Endothelial cell of umbilical vein (primary cell): Measurements from ENCODE around the gene GAS5. TPM values are rescaled to one million over a fixed set of nuclear protein-coding genes. Genes with fewer than 3 reads are reported as not detected.

ENCODE experiments used
- BruUV-seq: library from RNA; stranded (reverse); fragments of 400-500 nt; replicated peaks from 2 replicates; lab custom pipeline; 2021; lab: Mats Ljungman, UMichigan
- CTCF ChIA-PET: fragments of 300-600, 350-600 bp; sonication (Branson Sonifier 250); formaldehyde crosslinking; loops from one replicate; lab custom pipeline; 2021; ENCODE audit warnings: antibody characterized with exemption, inconsistent platforms; lab: Charles Lee
- POLR2A ChIA-PET: fragments of 300-600, 350-600 bp; sonication (Branson Sonifier 250); formaldehyde crosslinking; loops from one replicate; lab custom pipeline; 2021; ENCODE audit warnings: antibody characterized with exemption, inconsistent platforms; lab: Charles Lee
- DNase-seq: peaks from one replicate; pipeline ENCODE4 v3.0.0-alpha.2; 2011; ENCODE audit warnings: low read depth, low spot score
- FAIRE-seq: peaks from 2 replicates; lab custom pipeline; 2011; peaks lifted over from hg19 to GRCh38; lab: Jason Lieb, UNC
- H2AFZ ChIP-seq: 2 replicates; pipeline ENCODE4 v1.6.0; 2012; ENCODE audit warnings: low read depth, low read length, control low read depth, inconsistent platforms
- H3K27ac ChIP-seq: 2 replicates; pipeline ENCODE4 v1.5.1; 2011; ENCODE audit warnings: low read depth, mild to moderate bottlenecking, control low read depth, low read length, moderate library complexity; ENCODE audit not compliant: insufficient read depth
- H3K27me3 ChIP-seq, 2 experiments: 2 replicates each; pipeline versions ENCODE4 v1.6.0 to v1.6.1; 2011; ENCODE audit warnings: low read length in 2 of 2, mixed read lengths in 1 of 2; ENCODE audit not compliant: control insufficient read depth in 2 of 2, insufficient read depth in 2 of 2
- H3K36me3 ChIP-seq, 2 experiments: 2 replicates in 1 of 2; 3 replicates in 1 of 2; pipeline ENCODE4 v1.5.1; 2011; ENCODE audit warnings: low read length in 2 of 2, mild to moderate bottlenecking in 1 of 2, moderate library complexity in 1 of 2; ENCODE audit not compliant: control insufficient read depth in 2 of 2, insufficient read depth in 2 of 2; ENCODE audit errors: extremely low read depth in 1 of 2
- H3K4me1 ChIP-seq: 3 replicates; pipeline ENCODE4 v1.5.1; 2011; ENCODE audit warnings: mild to moderate bottlenecking, low read length; ENCODE audit not compliant: control insufficient read depth, insufficient read depth; ENCODE audit errors: extremely low read depth
- H3K4me2 ChIP-seq: 2 replicates; pipeline ENCODE4 v1.6.1; 2011; ENCODE audit warnings: low read length, control low read depth, mixed read lengths; ENCODE audit not compliant: insufficient read depth
- H3K4me3 ChIP-seq, 3 experiments: fragments of 200-600 bp in 1 of 3; sonication (generic), shearing (Covaris generic) in 1 of 3; replicated peaks in 1 of 3; 2 replicates each; pipeline ENCODE4 v1.5.1; 2011 to 2016; ENCODE audit warnings: control low read depth in 3 of 3, low read length in 3 of 3, mild to moderate bottlenecking in 2 of 3, inconsistent platforms in 1 of 3, low read depth in 1 of 3, moderate library complexity in 1 of 3; ENCODE audit not compliant: insufficient read depth in 1 of 3
- H3K79me2 ChIP-seq: 2 replicates; pipeline ENCODE4 v1.6.0; 2012; ENCODE audit warnings: low read length, inconsistent platforms; ENCODE audit not compliant: control insufficient read depth, insufficient read depth
- H3K9ac ChIP-seq: replicated peaks from 2 replicates; pipeline ENCODE3; 2011; ENCODE audit warnings: low read length, control low read depth; ENCODE audit not compliant: insufficient read depth; ENCODE audit errors: extremely low read depth
- H3K9me1 ChIP-seq: replicated peaks from 3 replicates; pipeline ENCODE4 v1.6.0; 2011; ENCODE audit warnings: mild to moderate bottlenecking, low read length; ENCODE audit not compliant: control insufficient read depth, insufficient read depth; ENCODE audit errors: extremely low read depth
- H3K9me3 ChIP-seq: replicated peaks from 2 replicates; pipeline ENCODE4 v1.5.1; 2012; ENCODE audit warnings: low read length, inconsistent platforms; ENCODE audit not compliant: control insufficient read depth, insufficient read depth
- H4K20me1 ChIP-seq: replicated peaks from 2 replicates; pipeline ENCODE3; 2011; ENCODE audit warnings: mild to moderate bottlenecking, low read length; ENCODE audit not compliant: control insufficient read depth, insufficient read depth; ENCODE audit errors: extremely low read depth
- EZH2 ChIP-seq: IDR thresholded peaks from 2 replicates; pipeline ENCODE4 v1.6.1; 2012; ENCODE audit warnings: borderline replicate concordance, low read depth, mild to moderate bottlenecking, moderate library complexity, low read length, inconsistent platforms; ENCODE audit not compliant: severe bottlenecking
- FOS ChIP-seq: IDR thresholded peaks from 2 replicates; pipeline ENCODE4 v1.6.1; 2011; ENCODE audit warnings: mild to moderate bottlenecking, low read length, moderate library complexity, borderline replicate concordance; ENCODE audit not compliant: insufficient read depth
- JUN ChIP-seq: IDR thresholded peaks from 2 replicates; pipeline ENCODE4 v1.6.1; 2011; ENCODE audit warnings: borderline replicate concordance, low read depth; ENCODE audit not compliant: insufficient read length, insufficient read depth
- MYC ChIP-seq: IDR thresholded peaks from one replicate; pipeline ENCODE4 v1.6.1; 2011; ENCODE audit warnings: mild to moderate bottlenecking, low read depth, low read length
- POLR2A ChIP-seq: IDR thresholded peaks from 2 replicates; pipeline ENCODE4 v1.6.1; 2012; ENCODE audit warnings: low read depth, mild to moderate bottlenecking, control low read depth, low read length
- POLR2AphosphoS5 ChIP-seq: IDR thresholded peaks from 2 replicates; pipeline ENCODE4 v1.6.1; 2012; ENCODE audit warnings: low read depth, mild to moderate bottlenecking, control low read depth, low read length, moderate library complexity; ENCODE audit not compliant: insufficient read depth
- dilution Hi-C: fragments of 300-500 bp; cut with MboI; formaldehyde crosslinking; loops from one replicate; pipeline ENCODE4 v1.15.0; 2019; ENCODE audit warnings: low sequenced_read_pairs; ENCODE audit not compliant: extremely low pct_ligation_motif_present
- intact Hi-C: fragments of 100-400 bp; cut with micrococcal nuclease; formaldehyde crosslinking; loops from one replicate; pipeline ENCODE4 v1.10.0; 2022
- polyA plus RNA-seq, 4 experiments: library from polyadenylated mRNA; depleted of rRNA in 3 of 4; stranded (reverse) in 3 of 4; unstranded in 1 of 4; fragments of >200 nt; gene quantifications; 2 replicates each; pipeline versions ENCODE4 v1.2.1 to v1.2.3, GENCODE V29; 2011 to 2012; ENCODE audit warnings: missing spikeins in 1 of 4
- total RNA-seq: library from RNA; stranded (reverse); gene quantifications from 2 replicates; pipeline ENCODE4 v1.2.3, GENCODE V29; 2021
- TF ChIP-seq, protein P1 (sequence below): IDR thresholded peaks from 2 replicates; pipeline ENCODE4 v1.6.1; 2011; ENCODE audit not compliant: insufficient read depth, insufficient read length
- TF ChIP-seq, protein P2 (sequence below), 2 donors: IDR thresholded peaks; 1 replicate in 1 of 2; 2 replicates in 1 of 2; pipeline ENCODE4 v1.5.1; 2011; ENCODE audit warnings: low read length in 2 of 2, mild to moderate bottlenecking in 2 of 2, moderate library complexity in 2 of 2, control low read depth in 1 of 2, inconsistent platforms in 1 of 2, low read depth in 1 of 2; ENCODE audit not compliant: insufficient read depth in 1 of 2; ENCODE audit errors: extremely low read depth in 1 of 2

Gene GAS5
- total and polyA plus RNA-seq, 2 donors (not counting 3 experiments of a cell fraction or from before 2014, with no cell fraction given) = 343 to 492 TPM

DNA sequence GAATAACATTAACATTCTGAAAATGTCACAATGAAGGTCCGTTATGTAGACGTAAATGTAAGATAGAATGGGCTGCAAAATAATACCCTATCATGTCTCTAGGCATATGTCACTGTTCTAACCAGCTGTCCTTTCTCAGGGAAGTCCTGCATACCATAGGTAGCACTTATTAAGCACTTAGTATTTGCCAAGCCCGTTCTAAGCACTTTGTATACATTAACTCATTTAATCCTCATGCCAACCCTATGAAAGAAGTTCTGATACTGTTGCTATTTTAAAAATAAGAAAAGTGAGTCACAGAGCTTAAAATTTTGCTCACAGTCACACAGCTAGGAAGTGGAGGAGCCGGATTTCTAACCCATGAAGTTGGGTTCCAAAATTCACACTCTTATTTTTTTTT, 15.7 kb downstream of the GAS5 start:
- H3K27me3 ChIP-seq = no peaks in the 10 kb centered on the region
- H3K36me3 ChIP-seq = peaks cover 0 to 4% of the 10 kb centered on the region in 2 experiments
- no TSS peak for BruUV-seq
- H2AFZ ChIP-seq = no peak overlapping the region
- no peaks in the 10 kb centered on the region for H3K79me2 ChIP-seq
- TF ChIP-seq EZH2 (no peak), MYC (no peak), POLR2AphosphoS5 (no peak)
- TF ChIP-seq, protein P1, sequence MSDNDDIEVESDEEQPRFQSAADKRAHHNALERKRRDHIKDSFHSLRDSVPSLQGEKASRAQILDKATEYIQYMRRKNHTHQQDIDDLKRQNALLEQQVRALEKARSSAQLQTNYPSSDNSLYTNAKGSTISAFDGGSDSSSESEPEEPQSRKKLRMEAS = no peak
- H3K4me2 ChIP-seq = no peak overlapping the region
- dilution Hi-C loops = no loop called here
- no peak overlapping the region for H3K4me3 ChIP-seq
- POLR2A ChIA-PET = interaction anchor here (1.2 kb wide), 2 partner anchors 13 to 16 kb away, joined by 3 to 4 read pairs; partner anchors contain the start of gene ZBTB37
- intact Hi-C loops = no loop called here
- FAIRE-seq = no peak
- no peak overlapping the region for H3K27ac ChIP-seq
- H3K9ac ChIP-seq = no peak overlapping the region
- CTCF ChIA-PET = interaction anchor here (1.0 to 1.4 kb wide), 2 partner anchors 8 to 422 kb away, joined by 3 to 5 read pairs; no protein-coding TSS in a partner anchor
- H4K20me1 ChIP-seq = no peaks in the 10 kb centered on the region
- DNase-seq = no peak
- no peaks in the 10 kb centered on the region for H3K9me3 ChIP-seq
- no peaks in the 10 kb centered on the region for H3K9me1 ChIP-seq
- peaks cover 15% of the 10 kb centered on the region for H3K4me1 ChIP-seq

DNA sequence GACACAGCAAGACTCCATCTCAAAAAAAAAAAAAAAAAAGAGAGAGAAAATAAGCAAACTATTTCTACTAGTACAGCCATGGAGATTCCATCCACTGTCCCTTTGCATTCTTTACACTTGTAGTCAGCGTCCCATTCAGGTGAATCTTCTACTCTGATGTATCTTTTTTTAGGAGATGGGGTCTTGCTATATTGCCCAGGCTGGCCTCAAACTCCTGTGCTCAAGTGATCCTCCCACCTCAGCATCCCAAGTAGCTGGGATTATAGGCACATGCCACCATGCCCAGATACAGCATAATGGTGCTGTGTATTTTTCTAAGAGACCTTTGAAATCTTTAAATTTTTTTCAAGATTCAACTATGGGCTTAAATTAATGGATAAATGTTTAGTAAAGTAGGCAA, 35.0 kb downstream of the GAS5 start:
- ChIA-PET CTCF (no interaction called here), POLR2A (no interaction called here)
- H3K27ac ChIP-seq = no peak overlapping the region
- no TSS peak for BruUV-seq
- H3K4me3 ChIP-seq = no peak overlapping the region
- H3K27me3 ChIP-seq = no peaks in the 10 kb centered on the region
- H3K9ac ChIP-seq = no peak overlapping the region
- H2AFZ ChIP-seq = no peak overlapping the region
- intact Hi-C loops (no loop called here), dilution Hi-C loops (no loop called here)
- H3K9me3 ChIP-seq = no peaks in the 10 kb centered on the region
- H3K9me1 ChIP-seq = no peaks in the 10 kb centered on the region
- TF ChIP-seq MYC (no peak), JUN (no peak), EZH2 (no peak), POLR2A (no peak), POLR2AphosphoS5 (no peak), FOS (no peak)
- TF ChIP-seq, protein P2, sequence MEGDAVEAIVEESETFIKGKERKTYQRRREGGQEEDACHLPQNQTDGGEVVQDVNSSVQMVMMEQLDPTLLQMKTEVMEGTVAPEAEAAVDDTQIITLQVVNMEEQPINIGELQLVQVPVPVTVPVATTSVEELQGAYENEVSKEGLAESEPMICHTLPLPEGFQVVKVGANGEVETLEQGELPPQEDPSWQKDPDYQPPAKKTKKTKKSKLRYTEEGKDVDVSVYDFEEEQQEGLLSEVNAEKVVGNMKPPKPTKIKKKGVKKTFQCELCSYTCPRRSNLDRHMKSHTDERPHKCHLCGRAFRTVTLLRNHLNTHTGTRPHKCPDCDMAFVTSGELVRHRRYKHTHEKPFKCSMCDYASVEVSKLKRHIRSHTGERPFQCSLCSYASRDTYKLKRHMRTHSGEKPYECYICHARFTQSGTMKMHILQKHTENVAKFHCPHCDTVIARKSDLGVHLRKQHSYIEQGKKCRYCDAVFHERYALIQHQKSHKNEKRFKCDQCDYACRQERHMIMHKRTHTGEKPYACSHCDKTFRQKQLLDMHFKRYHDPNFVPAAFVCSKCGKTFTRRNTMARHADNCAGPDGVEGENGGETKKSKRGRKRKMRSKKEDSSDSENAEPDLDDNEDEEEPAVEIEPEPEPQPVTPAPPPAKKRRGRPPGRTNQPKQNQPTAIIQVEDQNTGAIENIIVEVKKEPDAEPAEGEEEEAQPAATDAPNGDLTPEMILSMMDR (IDR thresholded peaks at IDR 0.05; ENCODE audit: extremely low read depth in 1 of 2, insufficient read depth in 1 of 2, low read depth in 1 of 2, low read length in 2 of 2) = no peak
- TF ChIP-seq, protein P1 = no peak
- H3K4me2 ChIP-seq = no peak overlapping the region
- H4K20me1 ChIP-seq = no peaks in the 10 kb centered on the region
- H3K36me3 ChIP-seq = no peaks in the 10 kb centered on the region
- FAIRE-seq = no peak
- H3K4me1 ChIP-seq = peaks cover 2% of the 10 kb centered on the region
- no peaks in the 10 kb centered on the region for H3K79me2 ChIP-seq
- no peak for DNase-seq
